H9 (cell line): ENCODE data around the gene LRP2. TPM values are rescaled to one million over a fixed set of nuclear protein-coding genes. Genes with fewer than 3 reads are reported as not detected.

Experiments
- DNase-seq: peaks from one replicate; pipeline ENCODE4 v3.0.0-alpha.2; 2017
- H2AFZ ChIP-seq: one replicate; pipeline ENCODE4 v1.6.1; 2013; ENCODE audit warnings: mild to moderate bottlenecking, low read length, control low read depth, moderate library complexity
- H2AK5ac ChIP-seq: 2 replicates; pipeline ENCODE4 v1.6.1; 2013; ENCODE audit warnings: low read length, control low read depth, mixed read lengths; ENCODE audit not compliant: insufficient read length
- H2BK120ac ChIP-seq: one replicate; pipeline ENCODE4 v1.6.1; 2013; ENCODE audit warnings: low read depth, mild to moderate bottlenecking, low read length, control low read depth, inconsistent platforms; ENCODE audit not compliant: poor library complexity, severe bottlenecking
- H2BK12ac ChIP-seq: 2 replicates; pipeline ENCODE4 v1.6.1; 2013; ENCODE audit warnings: low read length, control low read depth, mixed read lengths, low read depth; ENCODE audit not compliant: insufficient read length
- H2BK15ac ChIP-seq: 2 replicates; pipeline ENCODE4 v1.6.1; 2013; ENCODE audit warnings: low read depth, low read length, control low read depth
- H2BK20ac ChIP-seq: one replicate; pipeline ENCODE4 v1.6.1; 2013; ENCODE audit warnings: low read depth, mild to moderate bottlenecking, low read length, control low read depth, inconsistent platforms; ENCODE audit not compliant: poor library complexity, severe bottlenecking
- H2BK5ac ChIP-seq: 2 replicates; pipeline ENCODE4 v1.6.1; 2013; ENCODE audit warnings: low read length, control low read depth, mixed read lengths; ENCODE audit not compliant: insufficient read length
- H3K14ac ChIP-seq: 2 replicates; pipeline ENCODE4 v1.6.1; 2013; ENCODE audit warnings: low read length, control low read depth; ENCODE audit not compliant: insufficient read depth
- H3K18ac ChIP-seq: 2 replicates; pipeline ENCODE4 v1.6.1; 2013; ENCODE audit warnings: low read depth, mild to moderate bottlenecking, mixed read lengths, low read length, control low read depth; ENCODE audit not compliant: insufficient read length
- H3K23ac ChIP-seq: 2 replicates; pipeline ENCODE4 v1.6.1; 2013; ENCODE audit warnings: low read length, control low read depth, mixed read lengths, low read depth; ENCODE audit not compliant: insufficient read length
- H3K23me2 ChIP-seq: 2 replicates; pipeline ENCODE4 v1.6.1; 2013; ENCODE audit warnings: low read depth, mild to moderate bottlenecking, mixed read lengths, low read length, control low read depth; ENCODE audit not compliant: insufficient read length, poor library complexity, severe bottlenecking
- H3K27ac ChIP-seq: 2 replicates; pipeline ENCODE4 v1.5.1; 2013; ENCODE audit warnings: low read length, control low read depth, mixed read lengths, low read depth; ENCODE audit not compliant: insufficient read length
- H3K27me3 ChIP-seq: 2 replicates; pipeline ENCODE4 v1.6.1; 2013; ENCODE audit warnings: low read length, control low read depth, inconsistent platforms; ENCODE audit not compliant: insufficient read depth
- H3K4ac ChIP-seq: 2 replicates; pipeline ENCODE4 v1.6.1; 2013; ENCODE audit warnings: low read depth, mild to moderate bottlenecking, control low read depth, inconsistent platforms, low read length, moderate library complexity
- H3K4me1 ChIP-seq: 2 replicates; pipeline ENCODE4 v1.6.1; 2013; ENCODE audit warnings: low read length, control low read depth, inconsistent platforms; ENCODE audit not compliant: insufficient read depth
- H3K4me2 ChIP-seq: 2 replicates; pipeline ENCODE4 v1.6.1; 2013; ENCODE audit warnings: low read length, control low read depth, mixed read lengths; ENCODE audit not compliant: insufficient read length, insufficient read depth
- H3K56ac ChIP-seq: 2 replicates; pipeline ENCODE4 v1.6.1; 2013; ENCODE audit warnings: low read depth, mild to moderate bottlenecking, mixed read lengths, low read length, control low read depth; ENCODE audit not compliant: insufficient read length
- H3K79me1 ChIP-seq: 2 replicates; pipeline ENCODE4 v1.6.1; 2013; ENCODE audit warnings: low read depth, mild to moderate bottlenecking, moderate library complexity, low read length, control low read depth, inconsistent platforms; ENCODE audit not compliant: insufficient read depth, poor library complexity, severe bottlenecking
- H3K79me2 ChIP-seq: 2 replicates; pipeline ENCODE4 v1.6.1; 2013; ENCODE audit warnings: low read length, control low read depth, inconsistent platforms; ENCODE audit not compliant: insufficient read depth
- H3K9ac ChIP-seq: 2 replicates; pipeline ENCODE4 v1.6.1; 2013; ENCODE audit warnings: low read length, control low read depth, mixed read lengths; ENCODE audit not compliant: insufficient read length; ENCODE audit errors: extremely low read depth
- H3K9me3 ChIP-seq: one replicate; pipeline ENCODE4 v1.6.1; 2013; ENCODE audit warnings: low read depth, low read length, inconsistent platforms; ENCODE audit not compliant: control insufficient read depth
- H3T11ph ChIP-seq: one replicate; pipeline ENCODE4 v1.6.1; 2013; ENCODE audit warnings: mild to moderate bottlenecking, low read length, control low read depth, inconsistent platforms
- H4K20me1 ChIP-seq: one replicate; pipeline ENCODE4 v1.6.1; 2013; ENCODE audit not compliant: control insufficient read depth, insufficient read length, insufficient read depth
- H4K5ac ChIP-seq: 2 replicates; pipeline ENCODE4 v1.6.1; 2013; ENCODE audit warnings: low read depth, mild to moderate bottlenecking, mixed read lengths, low read length, control low read depth; ENCODE audit not compliant: insufficient read length
- H4K8ac ChIP-seq: replicated peaks from 2 replicates; pipeline ENCODE4 v1.6.1; 2013; ENCODE audit warnings: low read length, control low read depth, mixed read lengths, low read depth; ENCODE audit not compliant: insufficient read length
- H4K91ac ChIP-seq: 2 replicates; pipeline ENCODE4 v1.6.1; 2013; ENCODE audit warnings: low read depth, mild to moderate bottlenecking, moderate library complexity, mixed read lengths, low read length, control low read depth; ENCODE audit not compliant: insufficient read length
- H3K27ac Mint-ChIP-seq, 3 experiments: 2 replicates in 2 of 3; 3 replicates in 1 of 3; pipeline ENCODE4 v1.8.0; 2020 to 2021; ENCODE audit warnings: mixed read lengths in 3 of 3, mild to moderate bottlenecking in 1 of 3, moderate library complexity in 1 of 3
- H3K27me3 Mint-ChIP-seq: 2 replicates; pipeline ENCODE4 v1.8.0; 2021; ENCODE audit warnings: low read depth, mild to moderate bottlenecking, moderate library complexity, mixed read lengths
- H3K36me3 Mint-ChIP-seq, 3 experiments: 2 replicates in 2 of 3; 3 replicates in 1 of 3; pipeline ENCODE4 v1.8.0; 2020 to 2021; ENCODE audit warnings: low read depth in 3 of 3, mixed read lengths in 3 of 3; ENCODE audit not compliant: insufficient read depth in 1 of 3
- H3K4me1 Mint-ChIP-seq, 2 experiments: 2 replicates each; pipeline ENCODE4 v1.8.0; 2020; ENCODE audit warnings: mixed read lengths in 2 of 2
- H3K4me3 Mint-ChIP-seq, 2 experiments: 2 replicates in 1 of 2; 3 replicates in 1 of 2; pipeline ENCODE4 v1.8.0; 2020 to 2021; ENCODE audit warnings: mild to moderate bottlenecking in 2 of 2, mixed read lengths in 2 of 2, moderate library complexity in 1 of 2
- H3K9me3 Mint-ChIP-seq, 2 experiments: 2 replicates in 1 of 2; 3 replicates in 1 of 2; pipeline ENCODE4 v1.8.0; 2020; ENCODE audit warnings: mild to moderate bottlenecking in 2 of 2, mixed read lengths in 2 of 2, moderate library complexity in 1 of 2
- total RNA-seq: library from RNA; stranded (reverse); gene quantifications from 2 replicates; pipeline ENCODE4 v1.2.1, GENCODE V29; 2021
- TF ChIP-seq, protein P1 (sequence below): fragments of 200-600 bp; sonication (generic); conservative IDR thresholded peaks from 3 replicates; pipeline ENCODE4 v1.8.0; 2021; ENCODE audit warnings: antibody characterized with exemption, mild to moderate bottlenecking

The LRP2 gene
- total RNA-seq, 1 experiment from 2014 or later, result 1.4 TPM

DNA sequence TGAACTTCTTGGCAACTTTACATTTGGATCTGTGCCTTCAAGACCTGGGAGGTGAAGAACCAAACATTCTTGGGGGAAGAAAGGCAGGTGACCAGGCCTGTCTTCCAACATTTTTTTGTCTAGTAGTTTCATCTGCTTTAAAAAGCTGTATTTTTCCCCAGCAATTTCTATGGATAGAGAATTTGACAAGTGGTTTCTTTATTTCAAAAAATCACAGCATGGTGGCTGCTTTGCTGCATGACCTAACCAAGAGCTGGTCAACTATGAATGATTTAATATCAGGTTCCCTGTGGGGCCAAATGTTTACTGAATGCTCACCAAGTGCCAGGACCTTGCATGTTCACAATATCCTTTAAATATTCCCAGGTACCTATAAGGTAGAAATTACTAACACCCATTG lies 19.1 kb downstream of the LRP2 start:
- Histone ChIP-seq H3K27ac (no peak overlapping the region), H2AK5ac (no peak overlapping the region), H3K9ac (no peak overlapping the region), H4K20me1 (no peaks in the 10 kb centered on the region), H4K8ac (no peak overlapping the region), H3K4me2 (no peak overlapping the region), H2AFZ (no peak overlapping the region), H3K9me3 (no peaks in the 10 kb centered on the region), H3K56ac (no peak overlapping the region), H3K4me1 (no peaks in the 10 kb centered on the region), H2BK15ac (no peak overlapping the region), H3K4ac (no peak overlapping the region), H2BK5ac (no peak overlapping the region), H3K23me2 (no peaks in the 10 kb centered on the region), H3K18ac (no peak overlapping the region), H3K79me2 (no peaks in the 10 kb centered on the region), H2BK20ac (no peak overlapping the region), H3K27me3 (no peaks in the 10 kb centered on the region), H4K91ac (no peak overlapping the region), H3K79me1 (no peaks in the 10 kb centered on the region), H2BK12ac (no peak overlapping the region), H3K23ac (no peak overlapping the region), H3T11ph (no peak overlapping the region), H2BK120ac (no peak overlapping the region), H4K5ac (no peak overlapping the region), H3K14ac (no peak overlapping the region)
- H3K4me3 Mint-ChIP-seq, result no peak overlapping the region
- 0 out of 4 replicates have a peak, but pooled peaks cover 0 to 2% of the 10 kb centered on the region in 2 experiments for H3K4me1 Mint-ChIP-seq
- peaks cover 4% of the 10 kb centered on the region; the same call in 1 of the 2 replicates for H3K27me3 Mint-ChIP-seq
- H3K9me3 Mint-ChIP-seq, result no peaks in the 10 kb centered on the region
- no peak overlapping the region for H3K27ac Mint-ChIP-seq
- TF ChIP-seq, protein P1, sequence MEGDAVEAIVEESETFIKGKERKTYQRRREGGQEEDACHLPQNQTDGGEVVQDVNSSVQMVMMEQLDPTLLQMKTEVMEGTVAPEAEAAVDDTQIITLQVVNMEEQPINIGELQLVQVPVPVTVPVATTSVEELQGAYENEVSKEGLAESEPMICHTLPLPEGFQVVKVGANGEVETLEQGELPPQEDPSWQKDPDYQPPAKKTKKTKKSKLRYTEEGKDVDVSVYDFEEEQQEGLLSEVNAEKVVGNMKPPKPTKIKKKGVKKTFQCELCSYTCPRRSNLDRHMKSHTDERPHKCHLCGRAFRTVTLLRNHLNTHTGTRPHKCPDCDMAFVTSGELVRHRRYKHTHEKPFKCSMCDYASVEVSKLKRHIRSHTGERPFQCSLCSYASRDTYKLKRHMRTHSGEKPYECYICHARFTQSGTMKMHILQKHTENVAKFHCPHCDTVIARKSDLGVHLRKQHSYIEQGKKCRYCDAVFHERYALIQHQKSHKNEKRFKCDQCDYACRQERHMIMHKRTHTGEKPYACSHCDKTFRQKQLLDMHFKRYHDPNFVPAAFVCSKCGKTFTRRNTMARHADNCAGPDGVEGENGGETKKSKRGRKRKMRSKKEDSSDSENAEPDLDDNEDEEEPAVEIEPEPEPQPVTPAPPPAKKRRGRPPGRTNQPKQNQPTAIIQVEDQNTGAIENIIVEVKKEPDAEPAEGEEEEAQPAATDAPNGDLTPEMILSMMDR, result no peak
- no peaks in the 10 kb centered on the region for H3K36me3 Mint-ChIP-seq
- DNase-seq, result no peak
